SIG-M5 (cell line): ENCODE measurements around the gene MDFI.
"Not testable (repeated sequence)": the region's sequence is repeated elsewhere in the genome, so short reads cannot be mapped to it uniquely, and the experiment has no call there.

Source experiments
- DNase-seq: peaks from one replicate; lab custom pipeline; 2025; lab: John Stamatoyannopoulos, UW

MDFI gene

GRCh38 chr6:41602864-41603608 is 35.2 kb upstream of the MDFI start:
- DNase-seq = no peak

GRCh38 chr6:41604006-41604405 is 34.3 kb upstream of the MDFI start:
- no peak for DNase-seq

GRCh38 chr6:41605649-41606048 is 32.6 kb upstream of the MDFI start:
- no peak for DNase-seq

GRCh38 chr6:41607036-41607435 is 31.2 kb upstream of the MDFI start:
- no peak for DNase-seq

- DNase-seq = no peak
These were observed 30.5 kb upstream of the MDFI start for GRCh38 chr6:41607736-41608135.

- DNase-seq = no peak
These were observed 29.7 kb upstream of the MDFI start for GRCh38 chr6:41608443-41609151.

GRCh38 chr6:41614715-41615114 is 23.6 kb upstream of the MDFI start:
- no peak for DNase-seq

- DNase-seq = no peak
These were observed 23.0 kb upstream of the MDFI start for GRCh38 chr6:41615311-41615710.

- no peak for DNase-seq
These were observed 19.7 kb upstream of the MDFI start for GRCh38 chr6:41618598-41618997.

GRCh38 chr6:41619193-41619592 is 19.1 kb upstream of the MDFI start:
- not testable (repeated sequence) for DNase-seq

GRCh38 chr6:41621367-41621766 is 16.9 kb upstream of the MDFI start:
- no peak for DNase-seq

- DNase-seq = no peak
These were observed 16.5 kb upstream of the MDFI start for GRCh38 chr6:41621802-41622201.

- DNase-seq = no peak
These were observed 15.9 kb upstream of the MDFI start for GRCh38 chr6:41622206-41622988.

- no peak for DNase-seq
These were observed 14.9 kb upstream of the MDFI start for GRCh38 chr6:41623330-41623729.

- DNase-seq = no peak
These were observed 13.5 kb upstream of the MDFI start for GRCh38 chr6:41624621-41625380.

- no peak for DNase-seq
These were observed 12.8 kb upstream of the MDFI start for GRCh38 chr6:41625442-41625841.

GRCh38 chr6:41626022-41626421 is 12.2 kb upstream of the MDFI start:
- no peak for DNase-seq

GRCh38 chr6:41626917-41627316 is 11.4 kb upstream of the MDFI start:
- DNase-seq = no peak

GRCh38 chr6:41629128-41629527 is 9.1 kb upstream of the MDFI start:
- no peak for DNase-seq

- DNase-seq = no peak
These were observed 8.2 kb upstream of the MDFI start for GRCh38 chr6:41630069-41630468.

- no peak for DNase-seq
These were observed 7.3 kb upstream of the MDFI start for GRCh38 chr6:41630946-41631345.

GRCh38 chr6:41633056-41633634 is 5.1 kb upstream of the MDFI start:
- no peak for DNase-seq
